Urinary bladder (tissue), 4 donors: ENCODE measurements around the gene APEX1. TPM values are rescaled to one million over a fixed set of nuclear protein-coding genes. Genes with fewer than 3 reads are reported as not detected.

Source experiments
- DNase-seq: peaks from one replicate; pipeline ENCODE4 v3.0.0-alpha.2; 2015; ENCODE audit errors: extremely low spot score
- H3K27ac ChIP-seq: one replicate; pipeline ENCODE4 v1.5.1; 2013; ENCODE audit warnings: low read depth, mild to moderate bottlenecking, moderate library complexity
- H3K36me3 ChIP-seq: one replicate; pipeline ENCODE4 v1.6.1; 2013; ENCODE audit warnings: mild to moderate bottlenecking, moderate library complexity; ENCODE audit not compliant: insufficient read depth
- H3K4me1 ChIP-seq: one replicate; pipeline ENCODE4 v1.6.1; 2013; ENCODE audit warnings: mild to moderate bottlenecking, moderate library complexity; ENCODE audit not compliant: insufficient read depth
- H3K4me3 ChIP-seq: one replicate; pipeline ENCODE4 v1.5.1; 2013; ENCODE audit warnings: low read depth, low read length
- WGBS: extraction: QIAGEN DNeasy Blood & Tissue Kit; methylation state at CpG from one replicate; pipeline ENCODE4 v1.1.7; 2013; 5-methylcytosine and 5-hydroxymethylcytosine counted together
- polyA plus RNA-seq: library from polyadenylated mRNA; stranded (reverse); fragments of 200-250 nt; gene quantifications from one replicate; pipeline ENCODE4 v1.2.3, GENCODE V29; 2013
- total RNA-seq: library from RNA; depleted of rRNA; stranded (reverse); fragments of >200 nt; gene quantifications from one replicate; pipeline ENCODE4 v1.2.3, GENCODE V29; 2014
- donor health status: healthy with polysubstance abuse.
- donor health status: healthy.

Gene APEX1
- total RNA-seq, result 21.2 TPM
- polyA plus RNA-seq, result 147 TPM

GRCh38 chr14:20454516-20455354, at the start of gene APEX1, which contains the start of gene OSGEP:
TSS of gene APEX1 (plus strand) at chr14:20455226. CDS start at chr14:20455646, 420 bp downstream.
TSS of gene OSGEP (minus strand) at chr14:20454812. CDS start at chr14:20454683, 129 bp downstream.
- Histone ChIP-seq H3K4me1 (peaks cover 2% of the 10 kb centered on the region), H3K4me3 (peak within 1 kb of the TSS; percentile 67), H3K27ac (peak within 1 kb of the TSS; percentile 87), H3K36me3 (peaks cover 2% of the 10 kb centered on the region)
- peak; percentile 99 for DNase-seq
- WGBS, result under 1% methylated on average over 56 of the region's 56 CpGs

DNA sequence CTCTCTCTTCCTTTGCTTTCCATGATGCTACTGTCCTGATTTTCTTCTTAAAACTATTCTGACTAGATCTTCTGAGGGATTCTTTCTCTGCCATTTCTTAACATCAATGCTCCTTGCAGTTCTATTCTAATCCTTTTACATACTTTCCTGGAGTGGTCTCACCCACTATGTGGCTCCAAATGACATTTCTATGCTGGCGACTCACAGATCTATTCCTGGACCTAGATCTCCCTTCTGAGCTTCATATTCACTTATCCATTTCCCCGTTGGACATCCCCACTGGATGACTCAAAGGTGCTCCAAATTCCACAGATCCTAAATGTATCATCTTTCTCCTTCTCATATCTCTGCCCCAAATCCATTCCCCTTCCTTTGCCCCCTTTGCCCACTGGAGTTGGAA, 45.8 kb upstream of the APEX1 start:
- no peaks in the 10 kb centered on the region for H3K36me3 ChIP-seq
- H3K4me3 ChIP-seq, result no peak overlapping the region
- no peaks in the 10 kb centered on the region for H3K4me1 ChIP-seq
- H3K27ac ChIP-seq, result no peak overlapping the region
- no peak for DNase-seq
- WGBS, result 87% methylated on average over 2 of the region's 2 CpGs

DNA sequence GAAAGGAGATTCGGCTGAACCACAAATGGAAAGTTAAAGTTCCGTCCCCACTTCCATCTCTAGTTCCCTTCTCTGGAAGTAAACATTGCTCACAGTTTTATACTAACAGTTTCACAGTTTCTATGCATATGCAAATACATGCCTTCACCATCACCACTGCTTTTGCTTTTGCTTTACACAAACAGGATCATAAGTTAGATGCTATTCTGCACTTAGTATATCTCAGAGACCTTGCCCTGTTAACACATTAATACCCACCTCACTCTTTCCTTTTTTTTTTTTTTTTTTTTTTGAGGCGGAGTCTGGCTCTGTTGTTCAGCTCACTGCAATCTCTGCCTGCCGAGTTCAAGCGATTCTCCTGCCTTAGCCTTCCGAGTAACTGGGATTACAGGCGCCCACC, 42.6 kb upstream of the APEX1 start:
- H3K36me3 ChIP-seq, result no peaks in the 10 kb centered on the region
- DNase-seq, result no peak
- WGBS, result 2% methylated on average over 7 of the region's 7 CpGs
- no peaks in the 10 kb centered on the region for H3K4me1 ChIP-seq
- H3K27ac ChIP-seq, result peak overlapping the region; percentile 94
- peak overlapping the region; percentile 64 for H3K4me3 ChIP-seq

GRCh38 chr14:20412876-20413743, 41.9 kb upstream of the APEX1 start, which contains the start of gene TEP1:
TSS of gene TEP1 (minus strand) at chr14:20413501. CDS start at chr14:20408439, 5,062 bp downstream.
- peak; percentile 49 for DNase-seq
- H3K4me3 ChIP-seq, result peak within 1 kb of the TSS; percentile 64
- no peaks in the 10 kb centered on the region for H3K36me3 ChIP-seq
- H3K27ac ChIP-seq, result peak within 1 kb of the TSS; percentile 94
- H3K4me1 ChIP-seq, result no peaks in the 10 kb centered on the region
- WGBS, result under 1% methylated on average over 43 of the region's 43 CpGs

- Histone ChIP-seq H3K36me3 (no peaks in the 10 kb centered on the region), H3K4me3 (peak overlapping the region; percentile 64), H3K27ac (peak overlapping the region; percentile 94), H3K4me1 (no peaks in the 10 kb centered on the region)
- DNase-seq, result no peak
- 1% methylated on average over 9 of the region's 9 CpGs for WGBS
These were observed 41.3 kb upstream of the APEX1 start for GRCh38 chr14:20413744-20414082.

DNA sequence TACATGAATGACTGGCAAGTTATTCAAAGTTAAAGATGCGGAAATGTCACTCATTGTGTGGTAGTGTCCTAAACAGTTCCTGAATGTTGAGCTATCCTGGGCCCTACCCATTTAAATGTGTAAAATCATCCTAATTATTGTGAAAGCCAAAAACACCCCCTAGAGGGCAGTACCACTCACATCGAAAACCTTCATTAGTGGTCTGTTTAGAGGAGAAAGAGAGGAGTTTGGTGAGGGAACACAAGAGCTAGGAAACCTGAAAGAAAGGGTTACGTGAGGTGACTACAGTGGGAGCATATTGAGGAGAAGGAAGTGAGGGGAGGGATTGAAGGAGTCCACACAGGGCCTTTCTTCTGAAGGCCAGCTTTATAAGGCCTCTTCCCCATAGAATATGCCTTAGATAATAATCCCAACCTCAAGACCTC, 39.2 kb upstream of the APEX1 start:
- H3K36me3 ChIP-seq, result no peaks in the 10 kb centered on the region
- WGBS, result 41% methylated on average over 3 of the region's 3 CpGs
- no peak overlapping the region for H3K27ac ChIP-seq
- H3K4me3 ChIP-seq, result no peak overlapping the region
- no peak for DNase-seq
- H3K4me1 ChIP-seq, result no peaks in the 10 kb centered on the region

GRCh38 chr14:20416223-20416622, 38.8 kb upstream of the APEX1 start:
- no peaks in the 10 kb centered on the region for H3K4me1 ChIP-seq
- no peak overlapping the region for H3K27ac ChIP-seq
- H3K4me3 ChIP-seq, result no peak overlapping the region
- DNase-seq, result no peak
- no peaks in the 10 kb centered on the region for H3K36me3 ChIP-seq
- 92% methylated on average over 2 of the region's 2 CpGs for WGBS

- WGBS, result 69% methylated on average over 7 of the region's 7 CpGs
- Histone ChIP-seq H3K27ac (no peak overlapping the region), H3K4me3 (no peak overlapping the region), H3K36me3 (no peaks in the 10 kb centered on the region), H3K4me1 (no peaks in the 10 kb centered on the region)
- no peak for DNase-seq
These were observed 37.5 kb upstream of the APEX1 start for GRCh38 chr14:20417250-20418186.

GRCh38 chr14:20418501-20418909, 36.5 kb upstream of the APEX1 start:
- 92% methylated on average over 2 of the region's 2 CpGs for WGBS
- H3K4me3 ChIP-seq, result no peak overlapping the region
- no peaks in the 10 kb centered on the region for H3K4me1 ChIP-seq
- H3K27ac ChIP-seq, result no peak overlapping the region
- no peak for DNase-seq
- H3K36me3 ChIP-seq, result no peaks in the 10 kb centered on the region

DNA sequence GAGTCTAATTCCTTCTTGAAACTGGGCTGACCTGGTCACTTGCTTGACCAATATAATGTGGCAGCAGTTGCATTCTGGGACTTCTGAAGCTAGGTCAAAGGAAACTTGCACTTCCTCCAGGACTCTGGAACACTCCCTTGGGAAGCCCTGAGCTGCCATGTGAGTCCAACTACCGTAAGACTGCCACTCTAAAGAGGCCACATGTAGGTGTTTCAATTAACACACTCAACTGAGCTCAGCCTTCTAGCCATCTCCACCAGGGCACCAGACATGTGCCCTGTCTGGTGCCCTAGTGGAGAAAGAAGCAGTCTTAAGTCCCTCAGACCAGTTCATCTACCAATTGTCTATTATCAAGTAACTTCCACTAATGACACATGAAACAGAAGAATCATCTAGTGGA, 35.6 kb upstream of the APEX1 start:
- WGBS, result 69% methylated on average over 1 of the region's 1 CpG
- no peak overlapping the region for H3K4me3 ChIP-seq
- H3K27ac ChIP-seq, result no peak overlapping the region

GRCh38 chr14:20421267-20421666, 33.8 kb upstream of the APEX1 start:
- no peak overlapping the region for H3K27ac ChIP-seq
- H3K36me3 ChIP-seq, result no peaks in the 10 kb centered on the region
- H3K4me3 ChIP-seq, result no peak overlapping the region
- 31% methylated on average over 2 of the region's 2 CpGs for WGBS
- H3K4me1 ChIP-seq, result no peaks in the 10 kb centered on the region
- DNase-seq, result no peak

More for the DNA sequence above, 35.6 kb upstream of the APEX1 start:
- DNase-seq, result no peak
- no peaks in the 10 kb centered on the region for H3K36me3 ChIP-seq
- H3K4me1 ChIP-seq, result no peaks in the 10 kb centered on the region

GRCh38 chr14:20422886-20423285, 32.1 kb upstream of the APEX1 start:
- H3K4me1 ChIP-seq, result no peaks in the 10 kb centered on the region
- DNase-seq, result no peak
- no peak overlapping the region for H3K4me3 ChIP-seq
- WGBS, result 48% methylated on average over 2 of the region's 2 CpGs
- no peak overlapping the region for H3K27ac ChIP-seq
- no peaks in the 10 kb centered on the region for H3K36me3 ChIP-seq

DNA sequence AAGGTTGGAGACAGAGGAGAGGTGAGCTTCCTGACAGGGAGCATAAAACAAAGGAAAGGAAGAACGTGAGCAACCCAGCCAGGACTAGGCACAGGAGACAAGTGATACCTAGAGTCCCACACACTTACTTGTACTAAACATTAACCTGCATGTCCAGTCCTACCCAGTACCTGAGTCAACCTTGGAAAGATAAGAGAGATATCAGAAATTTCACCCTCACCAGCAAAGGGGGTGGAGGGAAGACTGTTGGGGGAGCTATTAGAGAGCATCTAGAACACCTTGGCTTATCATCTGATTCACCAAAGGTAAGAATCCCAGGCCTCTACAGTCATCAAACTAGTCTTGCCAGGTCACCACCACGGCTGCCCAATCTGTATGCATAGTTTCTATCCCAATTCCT, 30.2 kb upstream of the APEX1 start:
- no peak for DNase-seq
- Histone ChIP-seq H3K4me3 (no peak overlapping the region), H3K27ac (no peak overlapping the region), H3K4me1 (no peaks in the 10 kb centered on the region), H3K36me3 (no peaks in the 10 kb centered on the region)
- 44% methylated on average over 2 of the region's 2 CpGs for WGBS
